KMS-11 (cell line): ENCODE data around the gene ZNF764.
A peak's percentile ranks its signal among the peaks of the same experiment; 100 is the strongest.

Experiments used
- H2AFZ ChIP-seq: fragments of 200-600 bp; sonication (generic); 2 replicates; pipeline ENCODE4 v1.6.1; 2016; ENCODE audit warnings: antibody characterized with exemption, mixed run types, low read depth
- H3K27ac ChIP-seq: fragments of 200-600 bp; sonication (generic); 2 replicates; pipeline ENCODE4 v1.6.1; 2016; ENCODE audit warnings: mild to moderate bottlenecking, mixed run types
- H3K27me3 ChIP-seq: fragments of 200-600 bp; sonication (generic); 2 replicates; pipeline ENCODE4 v1.6.1; 2017; ENCODE audit warnings: mild to moderate bottlenecking, low read depth, mixed run types, moderate library complexity; ENCODE audit not compliant: insufficient read depth
- H3K36me3 ChIP-seq: fragments of 200-600 bp; sonication (generic); 2 replicates; pipeline ENCODE4 v1.6.1; 2017; ENCODE audit warnings: mild to moderate bottlenecking, mixed run types; ENCODE audit not compliant: insufficient read depth
- H3K4me1 ChIP-seq: fragments of 200-600 bp; sonication (generic); 2 replicates; pipeline ENCODE4 v1.6.1; 2016; ENCODE audit warnings: mild to moderate bottlenecking, low read depth, mixed run types; ENCODE audit not compliant: poor library complexity, severe bottlenecking
- H3K4me2 ChIP-seq: fragments of 200-600 bp; sonication (generic); 2 replicates; pipeline ENCODE4 v1.7.0; 2016; ENCODE audit warnings: mild to moderate bottlenecking, mixed run types
- H3K4me3 ChIP-seq: fragments of 200-600 bp; sonication (generic); IDR thresholded peaks from 2 replicates; pipeline ENCODE4 v1.6.1; 2017; ENCODE audit warnings: low read depth, low read length, mixed read lengths; ENCODE audit not compliant: insufficient read depth
- H3K79me2 ChIP-seq: fragments of 200-600 bp; sonication (generic); 2 replicates; pipeline ENCODE4 v1.6.1; 2016; ENCODE audit warnings: low read depth, mixed run types; ENCODE audit not compliant: insufficient read depth
- H3K9ac ChIP-seq: fragments of 200-600 bp; sonication (generic); 2 replicates; pipeline ENCODE4 v1.6.1; 2016; ENCODE audit warnings: mild to moderate bottlenecking, mixed run types
- H4K20me1 ChIP-seq: fragments of 200-600 bp; sonication (generic); 2 replicates; pipeline ENCODE4 v1.6.1; 2016; ENCODE audit warnings: mild to moderate bottlenecking, mixed run types; ENCODE audit not compliant: insufficient read depth
- TF ChIP-seq, protein P1 (sequence below): fragments of 200-600 bp; sonication (generic); conservative IDR thresholded peaks from 2 replicates; pipeline ENCODE4 v1.6.1; 2017; ENCODE audit warnings: low read depth, mild to moderate bottlenecking, antibody characterized with exemption, low read length, moderate library complexity, mixed read lengths

The ZNF764 gene

DNA sequence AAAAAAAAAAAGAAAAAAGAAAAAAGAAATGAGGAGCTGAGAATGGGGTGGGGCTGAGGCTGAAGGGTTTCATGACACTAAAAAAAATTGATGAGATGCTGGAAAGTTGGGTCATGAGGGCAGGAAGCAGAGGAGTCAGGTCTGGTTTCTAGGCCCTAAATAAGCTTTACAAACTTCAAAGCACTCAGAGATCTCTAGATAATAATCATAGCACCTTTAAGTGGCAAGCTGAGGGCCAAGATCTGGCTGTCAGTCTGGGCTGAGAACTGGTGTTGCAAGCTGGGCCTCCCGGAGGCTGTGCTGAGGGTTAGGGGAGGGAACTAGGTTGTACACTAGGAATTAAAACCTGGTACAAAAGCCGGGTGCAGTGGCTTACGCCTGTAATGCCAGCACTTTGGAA, 6.4 kb downstream of the ZNF764 start:
- H3K27me3 ChIP-seq, result no peaks in the 10 kb centered on the region
- peak overlapping the region; percentile 19; the same call in 1 of the 2 replicates for H3K4me2 ChIP-seq
- no peaks in the 10 kb centered on the region for H4K20me1 ChIP-seq
- peak overlapping the region; percentile 33 for H3K27ac ChIP-seq
- no peak overlapping the region for H3K4me3 ChIP-seq
- TF ChIP-seq, protein P1, sequence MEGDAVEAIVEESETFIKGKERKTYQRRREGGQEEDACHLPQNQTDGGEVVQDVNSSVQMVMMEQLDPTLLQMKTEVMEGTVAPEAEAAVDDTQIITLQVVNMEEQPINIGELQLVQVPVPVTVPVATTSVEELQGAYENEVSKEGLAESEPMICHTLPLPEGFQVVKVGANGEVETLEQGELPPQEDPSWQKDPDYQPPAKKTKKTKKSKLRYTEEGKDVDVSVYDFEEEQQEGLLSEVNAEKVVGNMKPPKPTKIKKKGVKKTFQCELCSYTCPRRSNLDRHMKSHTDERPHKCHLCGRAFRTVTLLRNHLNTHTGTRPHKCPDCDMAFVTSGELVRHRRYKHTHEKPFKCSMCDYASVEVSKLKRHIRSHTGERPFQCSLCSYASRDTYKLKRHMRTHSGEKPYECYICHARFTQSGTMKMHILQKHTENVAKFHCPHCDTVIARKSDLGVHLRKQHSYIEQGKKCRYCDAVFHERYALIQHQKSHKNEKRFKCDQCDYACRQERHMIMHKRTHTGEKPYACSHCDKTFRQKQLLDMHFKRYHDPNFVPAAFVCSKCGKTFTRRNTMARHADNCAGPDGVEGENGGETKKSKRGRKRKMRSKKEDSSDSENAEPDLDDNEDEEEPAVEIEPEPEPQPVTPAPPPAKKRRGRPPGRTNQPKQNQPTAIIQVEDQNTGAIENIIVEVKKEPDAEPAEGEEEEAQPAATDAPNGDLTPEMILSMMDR, result no peak
- H2AFZ ChIP-seq, result no peak overlapping the region
- H3K9ac ChIP-seq, result no peak overlapping the region
- peaks cover 22% of the 10 kb centered on the region for H3K4me1 ChIP-seq
- peaks cover 11% of the 10 kb centered on the region for H3K79me2 ChIP-seq
- no peaks in the 10 kb centered on the region for H3K36me3 ChIP-seq

- Histone ChIP-seq H3K36me3 (no peaks in the 10 kb centered on the region), H3K27ac (no peak overlapping the region), H3K79me2 (no peaks in the 10 kb centered on the region), H3K9ac (no peak overlapping the region), H3K4me1 (peaks cover 16% of the 10 kb centered on the region), H3K27me3 (no peaks in the 10 kb centered on the region), H2AFZ (no peak overlapping the region), H3K4me2 (no peak overlapping the region), H3K4me3 (no peak overlapping the region), H4K20me1 (no peaks in the 10 kb centered on the region)
- TF ChIP-seq, protein P1, result no peak
These were observed 9.5 kb downstream of the ZNF764 start for GRCh38 chr16:30548416-30549253.

DNA sequence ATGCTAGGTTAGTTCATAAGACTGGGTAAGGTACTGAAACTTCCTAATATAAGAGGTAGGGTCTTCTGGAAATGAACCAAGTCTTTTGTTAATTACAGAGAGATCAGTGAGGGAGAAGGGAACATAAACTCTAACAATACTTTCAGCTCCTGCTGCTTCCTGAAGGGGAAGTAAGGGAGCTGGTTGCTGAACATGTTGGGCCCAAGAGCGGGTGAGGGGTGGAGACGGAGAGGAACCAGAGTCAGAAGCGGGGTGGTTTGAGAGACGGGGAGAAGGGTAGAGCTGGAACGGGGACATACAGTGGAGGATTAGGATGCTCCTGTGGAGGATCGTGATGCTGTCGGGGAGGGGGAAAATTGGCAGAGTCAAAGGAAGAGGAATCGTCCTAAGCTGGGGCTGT, 12.1 kb downstream of the ZNF764 start:
- Histone ChIP-seq H3K27me3 (no peaks in the 10 kb centered on the region), H3K27ac (no peak overlapping the region), H3K9ac (no peak overlapping the region), H3K4me1 (peaks cover 2% of the 10 kb centered on the region), H3K4me3 (no peak overlapping the region), H3K36me3 (no peaks in the 10 kb centered on the region), H2AFZ (no peak overlapping the region), H4K20me1 (no peaks in the 10 kb centered on the region), H3K79me2 (no peaks in the 10 kb centered on the region), H3K4me2 (no peak overlapping the region)
- TF ChIP-seq, protein P1, result no peak

GRCh38 chr16:30543067-30543466, 15.1 kb downstream of the ZNF764 start:
- Histone ChIP-seq H3K4me3 (no peak overlapping the region), H3K4me2 (no peak overlapping the region), H3K79me2 (no peaks in the 10 kb centered on the region), H2AFZ (no peak overlapping the region), H3K27me3 (no peaks in the 10 kb centered on the region), H3K9ac (no peak overlapping the region), H3K27ac (no peak overlapping the region), H3K36me3 (no peaks in the 10 kb centered on the region), H4K20me1 (no peaks in the 10 kb centered on the region), H3K4me1 (no peaks in the 10 kb centered on the region)
- TF ChIP-seq, protein P1, result no peak
